ENCODE data around the gene LGR6. TPM values are rescaled to one million over a fixed set of nuclear protein-coding genes. Genes with fewer than 3 reads are reported as not detected.
A peak's percentile ranks its signal among the peaks of the same experiment; 100 is the strongest.

Gene LGR6
- polyA plus RNA-seq, 3 donors = not detected

DNA sequence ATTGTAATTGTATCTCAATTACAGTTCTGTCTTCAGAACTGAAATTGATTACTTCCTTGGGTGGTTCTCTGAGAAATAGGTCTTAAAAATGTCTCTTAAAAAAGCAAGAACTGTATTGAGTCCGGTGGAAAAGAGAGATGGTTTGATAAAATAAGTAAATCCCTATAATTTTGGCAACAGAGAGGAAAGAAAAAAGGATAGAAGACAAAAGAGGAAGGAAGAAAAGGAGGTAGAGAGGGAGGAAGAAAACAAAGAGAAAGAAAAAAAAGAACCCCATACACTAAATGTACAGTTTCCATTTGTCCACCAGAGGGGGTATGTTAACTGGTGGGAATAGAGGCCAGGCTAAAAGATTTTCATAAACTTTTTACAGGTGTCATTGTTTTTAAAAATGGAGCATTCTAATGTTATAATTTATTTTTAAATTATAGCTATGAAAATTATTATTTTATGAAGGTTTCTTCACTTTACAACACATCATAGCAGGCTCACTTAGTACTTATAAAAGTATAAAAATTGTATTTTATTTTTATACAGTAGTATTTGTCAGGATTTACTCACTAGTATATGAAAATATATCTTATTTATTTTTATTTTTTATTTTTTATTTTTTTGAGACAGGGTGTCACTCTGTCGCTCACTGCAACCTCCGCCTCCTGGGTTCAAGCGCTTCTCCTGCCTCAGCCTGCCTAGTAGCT lies 150.2 kb downstream of the LGR6 start:
- Histone ChIP-seq H3K27ac (ENCODE audit: low read depth in 1 of 2, low read length in 2 of 2) (no peak overlapping the region), H3K9me3 (replicated peaks in 1 of 2; ENCODE audit: control insufficient read depth in 1 of 2, insufficient read depth in 1 of 2, low read length in 2 of 2) (no peaks in the 10 kb centered on the region), H3K27me3 (ENCODE audit: control insufficient read depth in 2 of 2, insufficient read depth in 2 of 2, low read length in 2 of 2) (no peaks in the 10 kb centered on the region), H3K9ac (ENCODE audit: insufficient read depth, low read length, poor library complexity, severe bottlenecking) (no peak overlapping the region), H3K4me3 (replicated peaks in 1 of 3; ENCODE audit: low read depth in 2 of 3, low read length in 3 of 3) (no peak overlapping the region), H4K20me1 (ENCODE audit: insufficient read depth, low read length) (no peaks in the 10 kb centered on the region), H3K4me1 (ENCODE audit: control insufficient read depth in 1 of 2, insufficient read depth in 2 of 2, low read length in 2 of 2) (peaks cover 14 to 28% of the 10 kb centered on the region in 2 donors), H3K36me3 (replicated peaks in 1 of 2; ENCODE audit: control insufficient read depth in 1 of 2, insufficient read depth in 2 of 2, low read length in 2 of 2) (no peaks in the 10 kb centered on the region), H3K79me2 (ENCODE audit: insufficient read depth, low read length) (peaks cover 26% of the 10 kb centered on the region), H3K4me2 (replicated peaks; ENCODE audit: extremely low read depth, low read length, poor library complexity, severe bottlenecking) (peak overlapping the region; percentile 47), H2AFZ (ENCODE audit: insufficient read depth, low read depth, low read length, poor library complexity, severe bottlenecking) (no peak overlapping the region)
- no peaks in the 10 kb centered on the region for H3K36me3 Mint-ChIP-seq
- H3K9me3 Mint-ChIP-seq = no peaks in the 10 kb centered on the region
- TF ChIP-seq, protein P1, sequence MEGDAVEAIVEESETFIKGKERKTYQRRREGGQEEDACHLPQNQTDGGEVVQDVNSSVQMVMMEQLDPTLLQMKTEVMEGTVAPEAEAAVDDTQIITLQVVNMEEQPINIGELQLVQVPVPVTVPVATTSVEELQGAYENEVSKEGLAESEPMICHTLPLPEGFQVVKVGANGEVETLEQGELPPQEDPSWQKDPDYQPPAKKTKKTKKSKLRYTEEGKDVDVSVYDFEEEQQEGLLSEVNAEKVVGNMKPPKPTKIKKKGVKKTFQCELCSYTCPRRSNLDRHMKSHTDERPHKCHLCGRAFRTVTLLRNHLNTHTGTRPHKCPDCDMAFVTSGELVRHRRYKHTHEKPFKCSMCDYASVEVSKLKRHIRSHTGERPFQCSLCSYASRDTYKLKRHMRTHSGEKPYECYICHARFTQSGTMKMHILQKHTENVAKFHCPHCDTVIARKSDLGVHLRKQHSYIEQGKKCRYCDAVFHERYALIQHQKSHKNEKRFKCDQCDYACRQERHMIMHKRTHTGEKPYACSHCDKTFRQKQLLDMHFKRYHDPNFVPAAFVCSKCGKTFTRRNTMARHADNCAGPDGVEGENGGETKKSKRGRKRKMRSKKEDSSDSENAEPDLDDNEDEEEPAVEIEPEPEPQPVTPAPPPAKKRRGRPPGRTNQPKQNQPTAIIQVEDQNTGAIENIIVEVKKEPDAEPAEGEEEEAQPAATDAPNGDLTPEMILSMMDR (IDR thresholded peaks at IDR 0.05) = peak; percentile 86
- no CpG with 5 or more reads among the region's 4 CpGs for WGBS (ENCODE audit: insufficient coverage)
- intact Hi-C loops (cut with micrococcal nuclease) = loop anchor here in 1 of 2 donors (10.0 kb wide), 1 partner anchor 541 kb away; the partner anchor contains the start of gene RABIF
- H3K27ac Mint-ChIP-seq = peak overlapping the region in 1 of 7 donors; percentile 46
- peak; percentile 17 to 55 (median 43) for DNase-seq
- H3K4me1 Mint-ChIP-seq = peaks cover 22% of the 10 kb centered on the region
- H3K4me3 Mint-ChIP-seq = peak overlapping the region in 1 of 2 donors; percentile 79
- peaks cover 0 to 3% (median 0%) of the 10 kb centered on the region in 3 donors for H3K27me3 Mint-ChIP-seq (ENCODE audit: low read depth in 3 of 3)

DNA sequence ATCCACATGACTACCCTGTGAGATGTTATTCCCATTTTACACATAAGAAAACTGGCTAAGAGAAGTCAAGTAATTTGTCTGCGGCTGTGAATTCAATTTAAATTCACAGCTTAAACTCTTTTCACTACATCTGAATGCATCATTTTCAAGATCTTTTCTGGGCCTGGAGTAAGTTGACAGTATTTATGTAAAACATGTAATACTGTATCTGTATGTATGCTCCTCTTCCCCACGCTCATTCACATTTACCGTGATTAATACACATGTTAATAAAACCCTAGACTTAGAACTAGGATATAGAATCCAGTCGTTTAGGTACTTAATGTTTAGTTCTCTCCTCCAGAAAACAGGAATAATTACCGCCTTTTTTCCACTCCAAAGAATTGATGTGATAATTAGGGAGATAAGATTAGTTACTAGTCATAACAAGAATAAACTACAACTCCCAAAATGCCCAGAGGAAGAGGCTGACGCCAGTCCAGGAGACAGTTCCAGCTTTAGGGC lies 154.5 kb downstream of the LGR6 start:
- no peaks in the 10 kb centered on the region for H3K27me3 ChIP-seq (ENCODE audit: control insufficient read depth in 2 of 2, insufficient read depth in 2 of 2, low read length in 2 of 2)
- Mint-ChIP-seq H3K27me3 (ENCODE audit: low read depth in 3 of 3) (peaks cover 0 to 3% (median 1%) of the 10 kb centered on the region in 3 donors), H3K4me1 (peaks cover 34% of the 10 kb centered on the region), H3K9me3 (no peaks in the 10 kb centered on the region), H3K27ac (peak overlapping the region in 5 of 7 donors; percentile 90 to 97 (median 94)), H3K4me3 (peak overlapping the region in 1 of 2 donors; percentile 97), H3K36me3 (peaks cover 0 to 4% of the 10 kb centered on the region in 2 donors)
- H3K4me2 ChIP-seq (replicated peaks; ENCODE audit: extremely low read depth, low read length, poor library complexity, severe bottlenecking) = no peak overlapping the region
- H2AFZ ChIP-seq (ENCODE audit: insufficient read depth, low read depth, low read length, poor library complexity, severe bottlenecking) = no peak overlapping the region
- H3K79me2 ChIP-seq (ENCODE audit: insufficient read depth, low read length) = peaks cover 45% of the 10 kb centered on the region
- intact Hi-C loops (cut with micrococcal nuclease) = loop anchor here in 1 of 2 donors (10.0 kb wide), 1 partner anchor 537 kb away; the partner anchor contains the start of gene RABIF
- 0% methylated on average over 1 of the region's 6 CpGs for whole genome bisulfite sequencing (ENCODE audit: insufficient coverage)
- no peaks in the 10 kb centered on the region for H3K9me3 ChIP-seq (replicated peaks in 1 of 2; ENCODE audit: control insufficient read depth in 1 of 2, insufficient read depth in 1 of 2, low read length in 2 of 2)
- H3K4me3 ChIP-seq (replicated peaks in 1 of 3; ENCODE audit: low read depth in 2 of 3, low read length in 3 of 3) = peak overlapping the region in 1 of 3 experiments; percentile 94
- TF ChIP-seq, protein P1 (IDR thresholded peaks at IDR 0.05) = no peak
- no peak overlapping the region for H3K27ac ChIP-seq (ENCODE audit: low read depth in 1 of 2, low read length in 2 of 2)
- no peaks in the 10 kb centered on the region for H3K36me3 ChIP-seq (replicated peaks in 1 of 2; ENCODE audit: control insufficient read depth in 1 of 2, insufficient read depth in 2 of 2, low read length in 2 of 2)
- peaks cover 15% of the 10 kb centered on the region for H4K20me1 ChIP-seq (ENCODE audit: insufficient read depth, low read length)
- peak overlapping the region; percentile 92 for H3K9ac ChIP-seq (ENCODE audit: insufficient read depth, low read length, poor library complexity, severe bottlenecking)
- H3K4me1 ChIP-seq (ENCODE audit: control insufficient read depth in 1 of 2, insufficient read depth in 2 of 2, low read length in 2 of 2) = peaks cover 16 to 27% of the 10 kb centered on the region in 2 donors
- DNase-seq = no peak
